ENCODE data around the gene GMEB1. TPM values are rescaled to one million over a fixed set of nuclear protein-coding genes. Genes with fewer than 3 reads are reported as not detected.
"Not testable (repeated sequence)": the region's sequence is repeated elsewhere in the genome, so short reads cannot be mapped to it uniquely, and the experiment has no call there.

GMEB1 gene
- total RNA-seq, 4 donors from 2014 or later, result 4.0 to 12.8 (median 9.0) TPM

- peak within 1 kb of the TSS; percentile 82 to 95 (median 93) for H3K27ac ChIP-seq
- H3K36me3 ChIP-seq, result no peaks in the 10 kb centered on the region
- H3K4me1 ChIP-seq, result peaks cover 13 to 49% (median 25%) of the 10 kb centered on the region in 3 donors
- intact Hi-C loops (cut with DNase I), result no loop called here
- no peaks in the 10 kb centered on the region for H3K9me3 ChIP-seq
- no peaks in the 10 kb centered on the region for H3K27me3 ChIP-seq
- TF ChIP-seq CTCF (IDR thresholded peaks at IDR 0.05) (peak in 2 of 6 experiments; percentile 17 to 43), POLR2A (IDR thresholded peaks at IDR 0.05) (peak; percentile 91 to 100 (median 100))
- H3K4me3 ChIP-seq, result peak within 1 kb of the TSS; percentile 29 to 66 (median 44)
- peak; percentile 60 for DNase-seq
- 0 to 1% methylated on average over 27 to 28 of the region's 28 CpGs for WGBS, 2 donors
Observed at GRCh38 chr1:28648474-28649198, 19.9 kb upstream of the GMEB1 start, which contains the start of gene RNU11. Gene RNU11 (plus strand): TSS chr1:28648600.

- WGBS, 2 donors, result 76 to 84% methylated on average over 9 to 12 of the region's 13 CpGs
- H3K36me3 ChIP-seq; H3K4me3 ChIP-seq; DNase-seq; H3K9me3 ChIP-seq; intact Hi-C loops (cut with DNase I); H3K27ac ChIP-seq; H3K27me3 ChIP-seq: not testable (repeated sequence)
- peaks cover 0 to 15% (median 6%) of the 10 kb centered on the region in 3 donors for H3K4me1 ChIP-seq
Observed at GRCh38 chr1:28653063-28653462, 15.5 kb upstream of the GMEB1 start.

GRCh38 chr1:28653870-28654269 lies 14.7 kb upstream of the GMEB1 start:
- H3K27ac ChIP-seq; DNase-seq; H3K9me3 ChIP-seq; H3K27me3 ChIP-seq; H3K4me3 ChIP-seq; intact Hi-C loops (cut with DNase I); H3K4me1 ChIP-seq; H3K36me3 ChIP-seq: not testable (repeated sequence)
- 0 to 29% methylated on average over 1 of the region's 3 CpGs for WGBS, 2 donors
- peak in 5 of 6 experiments; percentile 16 to 42 (median 37) for TF ChIP-seq CTCF (IDR thresholded peaks at IDR 0.05)

- intact Hi-C loops (cut with DNase I); H3K9me3 ChIP-seq; H3K4me1 ChIP-seq; H3K27me3 ChIP-seq; H3K4me3 ChIP-seq; H3K36me3 ChIP-seq; H3K27ac ChIP-seq; DNase-seq: not testable (repeated sequence)
- WGBS, 2 donors, result 88 to 91% methylated on average over 4 to 6 of the region's 10 CpGs
Observed at GRCh38 chr1:28655448-28656311, 12.9 kb upstream of the GMEB1 start.

- Histone ChIP-seq H3K27ac (no peak overlapping the region), H3K36me3 (no peaks in the 10 kb centered on the region), H3K27me3 (no peaks in the 10 kb centered on the region), H3K4me3 (no peak overlapping the region), H3K4me1 (no peaks in the 10 kb centered on the region), H3K9me3 (no peaks in the 10 kb centered on the region)
- no peak for TF ChIP-seq CTCF (IDR thresholded peaks at IDR 0.05)
- TF ChIP-seq POLR2A (IDR thresholded peaks at IDR 0.05), result no peak
- WGBS, 2 donors, result 84 to 89% methylated on average over 6 of the region's 6 CpGs
- intact Hi-C loops (cut with DNase I), result no loop called here
- no peak for DNase-seq
Observed at GRCh38 chr1:28656335-28656734, 12.2 kb upstream of the GMEB1 start.

Measured in esophagus squamous epithelium (tissue), 5 donors.